Memory B cell (primary cell): ENCODE results near the gene ATG7.

Source experiments
- ATAC-seq: fragments of 150-1000 bp; cut with Tn5 transposase; 2 replicates; pipeline ENCODE4 v1.10.0; 2021; ENCODE audit warnings: low read depth, mild to moderate bottlenecking, moderate library complexity
- DNase-seq, 2 donors: peaks; one replicate each; pipeline ENCODE4 v3.0.0; 2022; ENCODE audit warnings: low spot score in 2 of 2
- H3K27ac Mint-ChIP-seq: one replicate; pipeline ENCODE4 v1.8.0; 2022; ENCODE audit warnings: mild to moderate bottlenecking, moderate library complexity, mixed read lengths
- H3K27me3 Mint-ChIP-seq: one replicate; pipeline ENCODE4 v1.8.0; 2022; ENCODE audit warnings: mixed read lengths
- H3K36me3 Mint-ChIP-seq: one replicate; pipeline ENCODE4 v1.8.0; 2022; ENCODE audit warnings: mild to moderate bottlenecking, mixed read lengths
- H3K4me1 Mint-ChIP-seq: one replicate; pipeline ENCODE4 v1.8.0; 2022; ENCODE audit warnings: mixed read lengths
- H3K4me3 Mint-ChIP-seq: one replicate; pipeline ENCODE4 v1.8.0; 2022; ENCODE audit warnings: mild to moderate bottlenecking, moderate library complexity, mixed read lengths
- H3K9me3 Mint-ChIP-seq: one replicate; pipeline ENCODE4 v1.8.0; 2022; ENCODE audit warnings: mixed read lengths

The ATG7 gene

GRCh38 chr3:11578169-11578568, 306.0 kb downstream of the ATG7 start:
- Mint-ChIP-seq H3K27ac (no peak overlapping the region), H3K4me1 (peaks cover 29% of the 10 kb centered on the region), H3K4me3 (no peak overlapping the region), H3K36me3 (peaks cover 15% of the 10 kb centered on the region), H3K27me3 (no peaks in the 10 kb centered on the region), H3K9me3 (no peaks in the 10 kb centered on the region)
- DNase-seq: no peak
- ATAC-seq: no peak

DNA sequence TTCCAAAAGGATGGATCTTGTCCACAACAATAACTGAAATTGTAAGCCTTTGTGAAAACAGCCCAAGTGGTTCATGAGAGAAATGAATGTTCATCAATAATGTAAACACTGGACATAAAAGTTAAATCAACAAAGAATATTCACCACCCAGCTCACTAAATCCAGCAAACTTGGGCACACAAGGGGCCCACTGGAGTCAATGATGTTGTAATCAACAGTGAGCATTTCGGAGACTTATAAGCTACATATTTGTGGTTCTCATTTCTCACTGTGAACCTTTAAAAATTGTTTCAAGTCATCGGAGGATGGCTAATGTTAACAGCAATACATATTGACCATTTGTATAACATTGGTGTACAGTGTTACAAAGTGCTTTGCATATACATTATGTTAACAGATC, 308.4 kb downstream of the ATG7 start:
- Mint-ChIP-seq H3K4me3 (no peak overlapping the region), H3K27me3 (no peaks in the 10 kb centered on the region), H3K36me3 (peaks cover 10% of the 10 kb centered on the region), H3K27ac (no peak overlapping the region), H3K9me3 (no peaks in the 10 kb centered on the region), H3K4me1 (peaks cover 40% of the 10 kb centered on the region)
- DNase-seq (no peak), ATAC-seq (no peak)

- Mint-ChIP-seq H3K27me3 (no peaks in the 10 kb centered on the region), H3K4me1 (peaks cover 39% of the 10 kb centered on the region), H3K9me3 (no peaks in the 10 kb centered on the region), H3K36me3 (peaks cover 14% of the 10 kb centered on the region), H3K27ac (no peak overlapping the region), H3K4me3 (no peak overlapping the region)
- DNase-seq (no peak), ATAC-seq (no peak)
Observed at GRCh38 chr3:11581237-11582190, 309.3 kb downstream of the ATG7 start.

- Mint-ChIP-seq H3K9me3 (no peaks in the 10 kb centered on the region), H3K4me3 (peak overlapping the region; percentile 22), H3K4me1 (peaks cover 36% of the 10 kb centered on the region), H3K27me3 (no peaks in the 10 kb centered on the region), H3K36me3 (peaks cover 16% of the 10 kb centered on the region), H3K27ac (peak overlapping the region; percentile 20)
- ATAC-seq: no peak
- no peak for DNase-seq
Observed at GRCh38 chr3:11582191-11582968, 310.2 kb downstream of the ATG7 start.

GRCh38 chr3:11583235-11583634, 311.0 kb downstream of the ATG7 start:
- ATAC-seq (no peak), DNase-seq (no peak)
- H3K27ac Mint-ChIP-seq: peak overlapping the region; percentile 51
- no peaks in the 10 kb centered on the region for H3K9me3 Mint-ChIP-seq
- no peaks in the 10 kb centered on the region for H3K27me3 Mint-ChIP-seq
- peaks cover 29% of the 10 kb centered on the region for H3K4me1 Mint-ChIP-seq
- peaks cover 16% of the 10 kb centered on the region for H3K36me3 Mint-ChIP-seq
- H3K4me3 Mint-ChIP-seq: no peak overlapping the region

DNA sequence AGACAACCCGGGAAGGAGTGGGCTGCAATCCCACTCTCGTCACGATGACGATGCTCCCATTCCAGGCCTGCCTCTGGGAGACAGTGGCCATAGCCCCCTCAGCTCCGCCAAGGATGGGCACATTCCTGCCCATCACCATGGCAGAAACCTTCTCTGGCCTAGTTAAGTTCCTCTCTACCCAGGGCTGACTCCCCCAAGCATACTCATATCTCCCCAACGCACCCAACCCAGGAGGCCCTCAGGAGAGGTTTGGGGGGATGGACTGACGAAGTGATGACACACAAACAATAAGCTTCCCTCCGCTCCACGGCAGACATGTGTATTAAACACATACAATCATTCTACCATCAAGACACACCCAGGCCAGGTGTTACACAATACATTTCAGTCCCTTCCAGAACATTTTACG, 311.4 kb downstream of the ATG7 start:
- DNase-seq (no peak), ATAC-seq (no peak)
- H3K27ac Mint-ChIP-seq: peak overlapping the region; percentile 77
- H3K36me3 Mint-ChIP-seq: peaks cover 19% of the 10 kb centered on the region
- no peaks in the 10 kb centered on the region for H3K9me3 Mint-ChIP-seq
- H3K27me3 Mint-ChIP-seq: no peaks in the 10 kb centered on the region
- H3K4me1 Mint-ChIP-seq: peaks cover 32% of the 10 kb centered on the region
- no peak overlapping the region for H3K4me3 Mint-ChIP-seq

DNA sequence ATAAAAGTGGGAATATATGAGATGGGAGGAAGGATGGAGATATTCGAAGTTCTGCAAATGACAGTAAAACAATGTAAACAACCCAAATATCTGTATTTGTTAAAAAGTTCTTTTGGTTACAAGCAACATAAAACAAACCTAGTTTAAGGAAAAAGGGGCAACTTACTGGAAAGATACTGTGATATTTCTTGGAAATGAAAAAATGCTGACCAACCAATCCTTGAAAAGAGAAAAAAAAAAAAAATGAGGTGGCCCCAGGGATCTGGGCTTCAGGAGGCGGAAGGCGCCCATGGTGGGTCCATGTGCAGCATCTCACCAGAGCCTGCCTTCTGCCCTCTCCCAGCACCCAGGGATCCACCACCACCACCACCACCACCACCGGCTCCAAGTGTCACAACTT, 312.4 kb downstream of the ATG7 start:
- no peak for ATAC-seq
- H3K27me3 Mint-ChIP-seq: no peaks in the 10 kb centered on the region
- H3K9me3 Mint-ChIP-seq: no peaks in the 10 kb centered on the region
- peak overlapping the region; percentile 77 for H3K27ac Mint-ChIP-seq
- DNase-seq: no peak
- H3K36me3 Mint-ChIP-seq: peaks cover 24% of the 10 kb centered on the region
- H3K4me1 Mint-ChIP-seq: peaks cover 37% of the 10 kb centered on the region
- no peak overlapping the region for H3K4me3 Mint-ChIP-seq

GRCh38 chr3:11587766-11588165, 315.6 kb downstream of the ATG7 start:
- Mint-ChIP-seq H3K4me3 (no peak overlapping the region), H3K4me1 (peaks cover 30% of the 10 kb centered on the region), H3K27ac (no peak overlapping the region), H3K36me3 (peaks cover 19% of the 10 kb centered on the region), H3K9me3 (no peaks in the 10 kb centered on the region), H3K27me3 (no peaks in the 10 kb centered on the region)
- ATAC-seq (no peak), DNase-seq (no peak)

- Mint-ChIP-seq H3K9me3 (no peaks in the 10 kb centered on the region), H3K27me3 (no peaks in the 10 kb centered on the region), H3K4me1 (peaks cover 28% of the 10 kb centered on the region), H3K27ac (peak overlapping the region; percentile 33), H3K36me3 (peaks cover 23% of the 10 kb centered on the region), H3K4me3 (no peak overlapping the region)
- DNase-seq: no peak
- ATAC-seq: no peak
Observed at GRCh38 chr3:11588338-11588737, 316.1 kb downstream of the ATG7 start.

GRCh38 chr3:11588755-11589154, 316.6 kb downstream of the ATG7 start:
- Mint-ChIP-seq H3K27ac (peak overlapping the region; percentile 33), H3K9me3 (no peaks in the 10 kb centered on the region), H3K36me3 (peaks cover 26% of the 10 kb centered on the region), H3K4me3 (no peak overlapping the region), H3K4me1 (peaks cover 27% of the 10 kb centered on the region), H3K27me3 (no peaks in the 10 kb centered on the region)
- ATAC-seq (no peak), DNase-seq (no peak)

- Mint-ChIP-seq H3K27ac (no peak overlapping the region), H3K4me1 (peaks cover 22% of the 10 kb centered on the region), H3K36me3 (peaks cover 28% of the 10 kb centered on the region), H3K9me3 (no peaks in the 10 kb centered on the region), H3K27me3 (no peaks in the 10 kb centered on the region), H3K4me3 (no peak overlapping the region)
- DNase-seq (no peak), ATAC-seq (no peak)
Observed at GRCh38 chr3:11589706-11590105, 317.5 kb downstream of the ATG7 start.

DNA sequence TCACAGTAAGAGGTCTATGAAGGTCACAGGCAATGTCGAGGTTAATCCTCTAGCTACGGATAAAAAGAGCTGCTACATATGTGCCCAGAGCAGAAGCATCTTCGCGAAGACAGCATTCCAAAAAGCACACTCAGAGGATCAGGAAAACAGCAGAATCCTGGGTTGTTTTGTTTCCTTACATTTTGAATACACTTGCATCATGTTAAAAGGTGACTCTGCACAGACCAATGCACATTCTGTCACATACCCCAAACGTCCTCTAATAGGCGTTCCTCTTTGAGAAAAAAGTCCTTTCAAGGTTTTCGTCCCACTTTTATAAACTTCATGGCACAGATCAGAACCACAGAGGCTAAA, 318.8 kb downstream of the ATG7 start:
- H3K4me3 Mint-ChIP-seq: no peak overlapping the region
- no peaks in the 10 kb centered on the region for H3K9me3 Mint-ChIP-seq
- DNase-seq (no peak), ATAC-seq (no peak)
- no peak overlapping the region for H3K27ac Mint-ChIP-seq
- peaks cover 30% of the 10 kb centered on the region for H3K36me3 Mint-ChIP-seq
- no peaks in the 10 kb centered on the region for H3K27me3 Mint-ChIP-seq
- peaks cover 21% of the 10 kb centered on the region for H3K4me1 Mint-ChIP-seq

- ATAC-seq (no peak), DNase-seq (no peak)
- Mint-ChIP-seq H3K36me3 (peaks cover 30% of the 10 kb centered on the region), H3K9me3 (no peaks in the 10 kb centered on the region), H3K27ac (no peak overlapping the region), H3K4me1 (peaks cover 24% of the 10 kb centered on the region), H3K4me3 (no peak overlapping the region), H3K27me3 (no peaks in the 10 kb centered on the region)
Observed at GRCh38 chr3:11591391-11592282, 319.4 kb downstream of the ATG7 start.
